Mammary epithelial cell (primary cell): Measurements from ENCODE around the gene ROGDI.

Experiments
- CTCF ChIP-seq, 2 donors: IDR thresholded peaks in 1 of 2; conservative IDR thresholded peaks in 1 of 2; 2 replicates each; pipeline ENCODE4 v1.5.1; 2011 to 2012; ENCODE audit warnings: inconsistent platforms in 2 of 2, low read length in 2 of 2, mild to moderate bottlenecking in 2 of 2, control low read depth in 1 of 2, low read depth in 1 of 2; ENCODE audit not compliant: insufficient read depth in 1 of 2; ENCODE audit errors: extremely low read depth in 1 of 2
- EZH2 ChIP-seq: IDR thresholded peaks from 2 replicates; pipeline ENCODE4 v1.6.1; 2012; ENCODE audit warnings: low read length, inconsistent platforms, borderline replicate concordance

DNA sequence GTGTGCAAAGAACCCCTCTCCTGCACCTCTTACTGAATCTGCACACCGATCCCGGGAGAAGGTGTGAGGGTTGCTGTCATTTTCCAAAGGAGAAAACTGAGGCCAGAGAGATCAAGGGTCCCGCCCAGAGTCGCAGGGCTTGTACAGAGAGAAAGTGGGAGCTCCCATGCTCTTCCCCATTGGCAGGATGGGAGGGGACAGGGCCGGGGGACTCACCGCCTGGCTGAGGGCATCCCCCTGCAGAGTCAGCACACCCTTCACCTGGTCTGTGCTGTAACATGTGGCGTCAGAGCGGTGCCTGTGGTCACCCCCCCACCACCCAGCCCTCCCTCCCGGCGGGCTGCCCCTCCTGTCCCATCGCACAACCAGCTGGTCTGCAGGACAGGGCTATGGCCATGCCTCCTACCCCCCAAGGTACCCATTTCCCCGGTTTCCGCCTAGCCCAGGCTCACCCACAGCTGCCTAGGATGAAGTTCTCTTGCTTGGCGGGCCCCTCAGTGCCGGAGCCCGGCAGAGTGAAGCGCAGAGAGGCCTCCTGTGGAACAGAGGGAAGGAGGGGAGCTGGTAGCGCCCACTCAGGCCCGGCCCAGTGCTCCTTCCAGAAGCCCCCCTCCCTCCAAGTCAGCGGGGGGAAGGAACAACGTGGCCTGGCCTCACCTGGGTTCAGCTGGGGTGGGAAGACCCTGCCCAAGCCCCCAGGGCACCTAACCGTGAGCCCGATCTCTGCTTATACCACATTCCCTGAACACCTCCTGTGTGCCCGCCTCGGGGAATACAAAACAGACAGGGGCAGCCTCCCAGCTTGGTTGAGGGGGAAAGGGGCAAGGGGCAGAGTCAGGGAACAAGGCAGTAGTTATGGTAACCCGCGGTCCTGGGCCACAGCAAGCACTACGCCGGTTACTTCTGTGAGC is 1.1 kb downstream of the ROGDI start:
- TF ChIP-seq CTCF (conservative IDR thresholded peaks at IDR 0.05 in 1 of 2, IDR thresholded peaks at IDR 0.05 in 1 of 2; ENCODE audit: extremely low read depth in 1 of 2, insufficient read depth in 1 of 2, low read depth in 1 of 2, low read length in 2 of 2) (no peak), EZH2 (no peak)
